HG03108 (cell line): Measurements from ENCODE around the gene SVEP1.
"Not testable (repeated sequence)": the region's sequence is repeated elsewhere in the genome, so short reads cannot be mapped to it uniquely, and the experiment has no call there.

ENCODE experiments used
- ATAC-seq: cut with Tn5 transposase; IDR thresholded peaks from one replicate; pipeline ENCODE4 v1.9.1; 2021; ENCODE audit warnings: moderate library complexity; ENCODE audit not compliant: unreplicated experiment

Gene SVEP1

DNA sequence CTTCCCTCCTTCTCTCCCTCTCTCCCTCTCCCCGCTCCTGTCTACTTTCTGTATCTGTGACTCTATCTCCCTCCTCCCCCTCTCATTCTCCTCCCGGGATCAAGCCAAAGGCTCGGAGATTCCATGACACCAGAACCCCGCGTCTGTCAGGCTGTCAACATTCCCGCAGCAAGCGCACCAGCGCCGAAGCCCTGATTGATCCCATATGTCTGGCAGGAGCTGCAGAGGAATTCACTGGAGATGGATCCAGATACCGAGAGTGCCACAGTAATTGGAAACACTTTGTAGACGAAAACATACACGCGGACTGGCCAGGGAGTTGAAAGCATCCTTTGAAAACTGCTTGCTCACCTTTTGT, 300 bp upstream of the SVEP1 start:
- ATAC-seq = no peak

DNA sequence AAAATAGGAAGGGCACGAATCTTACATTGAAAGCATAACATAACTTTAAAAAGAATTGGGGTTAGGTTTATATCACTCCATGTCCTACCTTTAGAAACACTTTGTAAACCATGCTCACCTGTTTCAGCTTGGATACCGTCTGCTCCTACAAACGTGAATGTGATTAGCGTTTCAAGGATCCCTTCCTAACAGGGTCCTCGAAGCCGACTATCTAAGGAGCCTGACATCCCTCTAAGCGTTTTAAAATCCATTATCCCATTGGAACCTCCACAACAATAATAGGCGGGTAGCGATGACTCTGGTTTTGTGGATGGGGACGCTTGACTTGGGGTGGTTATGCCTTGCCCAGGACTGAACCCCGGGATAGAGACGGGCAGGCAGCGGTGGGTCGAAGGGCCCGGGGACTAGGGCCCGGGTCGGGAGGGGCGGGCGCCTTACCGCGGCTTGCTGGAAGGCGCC, 937 bp downstream of the SVEP1 start:
- no peak for ATAC-seq

DNA sequence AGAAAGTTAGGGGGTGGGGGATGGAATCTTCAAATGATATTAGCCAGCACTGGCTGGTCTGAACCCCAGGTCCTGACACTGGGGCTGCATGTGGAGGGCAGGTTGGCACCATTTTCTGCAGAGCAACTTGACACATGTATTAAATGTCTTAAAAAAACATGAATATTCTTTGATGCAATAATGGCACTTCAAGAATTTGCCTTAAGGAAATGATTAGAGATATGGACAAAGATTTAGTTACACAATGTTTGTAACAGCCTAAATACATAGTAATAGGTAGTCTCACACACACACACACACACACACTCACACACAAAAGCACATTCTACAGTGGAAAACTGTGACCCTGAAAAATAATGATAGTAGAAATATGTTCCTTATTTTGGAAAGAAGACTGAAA, 3.6 kb downstream of the SVEP1 start:
- ATAC-seq = no peak

DNA sequence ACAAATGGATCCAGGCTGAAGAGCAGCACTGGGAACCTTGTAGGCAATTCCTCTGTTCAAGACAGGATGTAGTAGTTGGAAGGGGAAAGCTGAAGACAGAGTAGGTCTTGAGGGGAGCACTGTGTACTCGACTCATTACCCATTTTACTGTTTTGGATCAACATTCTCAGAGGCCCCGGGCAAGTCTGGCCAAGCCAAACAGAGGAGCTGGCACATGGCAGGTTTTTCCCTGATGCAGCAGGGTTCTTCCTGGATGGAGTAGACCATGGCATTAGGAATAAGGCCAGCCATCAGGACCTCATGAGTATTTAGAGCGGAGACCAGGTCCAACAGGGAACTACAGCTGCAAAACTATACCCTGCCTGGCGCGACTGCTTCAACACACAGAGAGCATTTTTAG, 4.4 kb downstream of the SVEP1 start:
- no peak for ATAC-seq

DNA sequence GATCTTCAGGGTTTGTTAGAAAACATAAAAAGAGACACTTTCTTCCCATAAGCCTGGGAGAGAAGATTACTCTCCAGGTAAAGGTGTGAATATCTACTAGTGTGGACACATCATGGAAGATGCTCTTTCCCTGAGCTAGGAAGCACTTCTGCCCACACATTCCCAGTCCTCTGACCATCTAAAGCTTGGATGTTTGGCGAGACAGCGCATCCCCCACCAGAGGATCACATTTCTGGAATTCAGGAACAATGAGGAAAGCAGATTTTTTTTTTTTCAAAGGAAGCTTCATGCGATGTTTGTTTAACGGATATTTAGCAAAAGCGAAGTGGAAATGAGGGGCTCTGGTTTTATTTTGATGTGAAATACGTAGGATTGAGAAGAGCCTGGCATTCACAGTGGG, 6.2 kb downstream of the SVEP1 start:
- ATAC-seq = no peak

DNA sequence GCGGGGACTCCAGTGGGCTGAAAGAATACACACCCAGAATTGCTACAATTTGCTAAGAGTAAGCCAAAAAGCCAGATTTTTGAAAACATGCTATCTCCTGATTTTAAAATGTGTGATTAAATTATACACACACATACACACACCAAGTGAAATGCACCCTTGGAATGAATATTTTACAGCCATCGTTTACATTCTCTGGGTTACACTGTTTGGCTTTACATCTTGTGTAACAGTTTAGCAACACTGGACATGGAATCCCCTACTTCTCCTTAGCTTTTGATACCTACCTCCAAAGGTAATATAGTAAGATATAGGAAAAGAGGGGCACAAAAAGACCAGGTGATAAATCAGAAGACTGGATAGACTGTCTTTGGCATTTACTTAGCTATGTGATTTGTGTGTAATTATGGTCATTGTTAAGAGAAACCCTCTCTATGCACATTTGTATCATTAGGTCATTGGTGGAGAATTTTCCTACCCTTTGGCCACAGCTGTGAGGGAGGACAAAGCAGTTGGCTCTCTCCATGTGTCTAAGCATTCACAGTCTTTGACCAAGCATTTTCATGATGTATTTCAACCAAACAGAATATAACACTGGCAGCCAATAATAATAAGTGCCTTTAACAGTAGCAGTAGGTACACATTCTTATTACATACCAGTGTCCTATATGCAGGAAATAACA, 7.6 kb downstream of the SVEP1 start:
- ATAC-seq = no peak

DNA sequence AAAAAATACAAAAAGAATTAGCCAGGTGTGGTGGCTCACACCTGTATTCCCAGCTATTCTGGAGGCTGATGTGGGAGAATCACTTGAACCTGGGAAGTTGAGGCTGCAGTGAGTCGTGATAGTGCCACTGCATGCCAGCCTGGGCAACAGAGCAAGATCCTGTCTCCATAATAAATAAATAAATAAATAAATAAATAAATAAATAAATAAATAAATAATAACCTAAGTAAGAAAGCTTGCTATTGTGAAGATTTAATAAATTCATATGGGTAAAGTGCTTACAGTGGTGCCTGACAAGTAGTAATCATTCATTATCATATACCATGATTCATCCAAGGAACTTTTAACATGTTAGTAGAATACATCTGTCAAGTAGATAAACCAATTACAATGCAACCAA, 13.4 kb downstream of the SVEP1 start:
- ATAC-seq = no peak

DNA sequence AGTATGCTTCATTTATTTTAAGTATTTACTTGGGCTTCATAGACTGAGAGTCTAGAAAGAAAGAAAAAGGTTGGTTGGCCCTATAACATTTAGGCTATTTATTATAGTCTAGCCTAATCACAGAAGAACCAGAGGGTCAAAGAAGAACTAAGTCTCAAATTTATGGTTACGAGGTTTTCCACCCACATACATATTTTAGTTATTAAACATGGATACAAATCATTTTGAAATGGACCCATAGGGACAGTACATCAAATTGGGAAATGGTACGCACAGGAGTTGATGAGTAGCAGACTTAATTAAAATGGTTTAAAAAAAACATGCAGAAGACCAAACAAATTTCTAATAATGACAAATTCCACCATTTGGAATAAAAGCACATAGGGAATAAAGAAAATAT, 17.7 kb downstream of the SVEP1 start:
- ATAC-seq = no peak

DNA sequence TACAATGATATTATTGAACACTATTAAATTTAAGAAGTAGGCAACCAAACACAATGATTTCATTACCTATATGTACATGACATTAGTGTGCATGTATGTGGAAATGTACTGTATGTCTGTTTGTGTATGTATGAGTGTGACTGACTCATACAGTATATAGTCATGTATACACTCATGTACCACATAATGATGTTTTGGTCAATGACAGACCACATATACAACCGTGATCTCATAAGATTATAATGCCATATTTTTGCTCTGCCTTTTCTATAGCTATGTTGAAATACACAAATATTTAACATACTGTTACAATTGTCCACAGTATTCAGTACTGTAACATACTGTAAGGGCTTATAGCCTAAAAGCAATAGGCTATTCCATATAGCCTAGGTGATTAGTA, 19.7 kb downstream of the SVEP1 start:
- no peak for ATAC-seq

DNA sequence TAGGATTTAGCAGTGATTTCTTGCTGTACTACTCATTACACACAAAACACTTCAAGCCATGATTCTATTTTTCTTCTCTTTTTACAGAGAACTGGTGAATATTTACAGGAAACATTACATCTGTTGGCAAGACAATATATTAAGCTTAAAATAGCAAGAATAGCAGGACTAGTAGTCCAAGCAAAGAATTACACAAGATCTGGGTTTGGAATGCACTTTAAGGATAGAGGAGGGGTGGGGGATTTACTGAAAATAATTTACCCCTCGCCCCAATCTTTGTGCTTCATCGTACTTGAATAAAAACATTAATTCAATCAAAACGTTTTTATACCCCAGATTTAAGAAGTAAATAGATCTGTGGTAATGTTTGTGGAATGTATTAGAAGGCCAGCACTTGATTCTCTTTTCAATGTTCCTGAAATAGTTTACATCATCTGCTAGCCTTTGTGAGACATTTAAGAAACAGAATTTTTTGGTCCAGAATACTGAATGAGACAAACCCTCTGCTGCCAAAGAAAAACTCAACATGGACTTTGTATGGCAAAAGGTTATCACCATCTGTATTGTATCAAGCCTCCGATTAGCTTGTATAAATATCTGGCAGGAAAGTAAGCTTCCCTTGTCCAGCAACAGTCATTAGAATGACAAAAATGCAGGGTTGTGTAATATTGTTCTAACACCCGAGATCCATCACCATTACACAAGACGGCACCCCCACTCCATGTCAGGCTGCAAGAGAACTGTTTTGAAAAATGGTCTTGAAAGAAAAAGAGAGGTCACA, 23.8 kb downstream of the SVEP1 start:
- no peak for ATAC-seq

DNA sequence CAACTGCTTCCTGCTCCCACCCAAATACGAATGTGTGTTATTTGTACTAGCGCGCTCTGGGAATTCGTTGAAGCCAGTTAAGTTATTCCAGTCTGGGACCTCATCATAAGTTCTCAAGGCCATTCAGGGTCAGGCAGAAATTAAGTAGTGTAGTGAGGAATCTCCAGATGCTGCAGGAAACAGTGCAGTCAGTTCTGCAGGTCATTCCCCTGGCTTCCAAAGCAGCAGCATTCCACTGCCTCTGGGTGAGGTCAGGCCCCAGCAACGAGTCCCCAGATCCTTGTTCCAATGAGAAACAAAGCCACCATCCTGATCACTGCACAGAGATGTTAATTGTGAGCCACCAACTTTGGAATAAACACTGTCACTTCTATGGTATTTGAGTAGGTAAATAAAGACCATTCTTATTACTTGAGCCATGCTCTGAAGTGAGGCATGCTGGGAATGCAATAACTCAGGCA, 33.1 kb downstream of the SVEP1 start:
- no peak for ATAC-seq

DNA sequence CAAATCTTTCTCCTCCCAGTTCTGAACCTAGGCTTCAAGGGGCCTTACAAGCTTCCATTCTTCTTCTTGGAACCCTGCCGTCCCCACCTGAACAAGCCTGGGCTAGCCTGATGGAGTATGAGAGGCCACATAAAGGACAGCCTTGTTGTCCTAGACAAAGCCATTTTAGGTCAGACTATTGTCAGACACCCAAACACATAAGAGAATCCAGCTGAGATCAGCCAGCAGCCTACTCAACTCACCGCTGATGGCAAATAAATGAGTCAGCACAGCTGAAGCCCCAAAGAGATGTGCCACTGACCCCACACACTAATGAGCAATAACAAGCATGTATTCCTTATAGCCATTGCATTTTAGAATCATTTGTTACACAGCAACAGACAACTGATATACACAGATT, 33.8 kb downstream of the SVEP1 start:
- no peak for ATAC-seq

DNA sequence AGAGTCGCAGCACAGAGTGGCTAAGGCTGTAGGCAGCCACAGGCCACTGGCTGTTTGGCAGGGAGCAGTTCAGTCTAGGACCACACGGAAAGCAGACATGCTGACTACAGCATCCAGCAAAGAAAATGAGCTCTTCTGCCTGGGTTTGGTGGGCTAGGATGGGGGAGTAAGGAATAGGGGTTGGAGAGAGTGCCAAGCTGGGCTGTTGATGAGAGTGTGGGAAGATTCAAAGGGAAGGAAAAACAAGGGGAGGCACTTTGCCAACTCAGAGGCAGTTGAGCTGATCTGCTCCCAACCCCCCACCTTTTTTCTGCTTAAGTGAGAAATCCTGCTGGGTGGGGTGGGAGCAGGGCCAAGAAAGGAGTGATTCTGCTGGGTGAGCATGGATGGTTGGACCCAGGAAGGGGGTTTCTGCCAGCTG, 35.9 kb downstream of the SVEP1 start:
- ATAC-seq = no peak

DNA sequence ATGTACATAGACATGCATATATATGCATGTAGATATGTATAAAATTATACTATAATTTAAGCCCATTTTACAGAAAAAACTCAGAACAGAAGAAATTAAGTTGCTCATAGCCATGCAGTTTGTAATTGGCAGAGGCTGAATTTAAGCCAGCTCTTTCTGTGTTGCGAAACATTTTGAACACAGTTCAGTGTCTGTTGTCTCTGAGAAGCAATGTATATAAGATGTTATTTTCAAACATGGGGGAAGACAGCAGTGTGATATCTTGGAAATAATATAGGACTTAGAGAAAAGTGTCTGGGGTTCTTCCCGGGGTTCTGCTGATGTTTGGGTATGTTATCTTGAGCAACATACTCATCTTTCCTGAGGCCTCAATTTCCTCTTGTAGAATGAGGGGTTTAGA, 37.6 kb downstream of the SVEP1 start:
- ATAC-seq = no peak

DNA sequence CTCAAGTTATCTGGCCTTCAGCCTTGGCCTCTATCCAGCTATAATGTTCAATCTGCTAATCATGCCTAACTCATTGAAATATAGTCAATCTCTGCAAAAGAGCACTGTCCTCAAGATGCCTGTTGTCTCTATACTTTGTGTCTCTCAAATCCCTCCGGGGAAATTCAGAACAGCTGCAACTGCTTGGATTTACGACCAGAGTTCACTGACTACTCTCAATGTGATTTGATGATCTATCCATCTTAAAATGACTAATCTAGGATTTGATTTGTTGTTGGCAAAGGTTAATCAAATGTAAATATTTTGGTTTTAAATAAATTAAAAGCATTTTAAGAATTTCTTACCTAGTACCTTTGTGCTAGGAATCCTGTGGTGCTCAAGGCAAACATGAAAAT, 40.9 kb downstream of the SVEP1 start:
- ATAC-seq = no peak

DNA sequence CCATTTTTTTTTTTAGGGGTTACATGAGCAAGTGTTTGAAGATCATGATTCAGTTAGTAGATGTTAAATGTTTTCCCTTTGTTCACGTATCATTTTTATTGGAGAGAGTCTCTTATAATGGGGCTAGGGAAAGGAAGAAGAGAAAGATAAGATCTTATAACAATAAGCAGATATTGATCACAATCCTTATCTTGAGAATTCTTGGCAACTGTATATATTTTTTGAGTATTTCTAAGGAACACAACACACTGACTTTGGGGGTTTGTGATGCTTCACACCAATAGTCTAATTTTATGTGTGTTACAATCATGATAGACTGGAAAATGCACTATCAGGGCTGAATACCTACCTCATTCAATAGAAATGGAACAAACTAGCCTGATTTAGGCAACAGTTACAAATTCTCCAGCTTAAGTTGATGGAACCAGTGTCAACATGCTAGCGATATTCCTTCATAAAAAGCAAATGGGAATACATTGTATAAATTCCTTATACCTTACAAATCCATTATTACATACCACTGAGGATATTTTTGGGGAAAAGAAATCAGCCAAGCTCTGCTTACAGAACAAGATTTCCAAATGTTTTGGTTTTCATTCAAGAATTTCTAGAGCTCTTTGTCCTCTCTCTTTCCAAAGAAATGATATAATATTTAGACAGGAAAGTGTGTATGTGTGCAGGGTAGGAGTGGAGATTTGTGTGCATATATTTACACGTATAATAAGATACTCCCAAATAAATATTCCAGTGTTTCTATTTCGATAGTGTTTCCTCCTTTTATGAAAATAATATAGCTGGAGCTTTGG, 41.5 kb downstream of the SVEP1 start:
- ATAC-seq = no peak

DNA sequence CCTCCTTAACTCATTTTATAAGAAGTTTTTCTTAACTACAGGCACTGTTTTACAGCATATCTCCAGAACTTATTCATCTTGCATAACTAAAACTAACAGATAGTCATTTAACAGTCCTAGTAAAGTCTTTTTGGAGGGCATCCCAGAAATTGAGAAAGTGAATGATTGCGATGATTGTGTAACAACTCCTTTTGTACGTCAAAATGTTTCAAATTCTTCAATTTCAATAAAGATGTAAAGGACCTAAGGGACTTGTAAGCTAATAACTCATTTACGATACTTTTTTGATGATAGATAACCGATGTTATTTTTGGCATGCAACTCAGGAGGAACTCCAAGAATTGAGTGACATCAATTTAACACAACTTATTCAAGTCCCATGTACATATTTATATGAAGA, 42.7 kb downstream of the SVEP1 start:
- no peak for ATAC-seq

DNA sequence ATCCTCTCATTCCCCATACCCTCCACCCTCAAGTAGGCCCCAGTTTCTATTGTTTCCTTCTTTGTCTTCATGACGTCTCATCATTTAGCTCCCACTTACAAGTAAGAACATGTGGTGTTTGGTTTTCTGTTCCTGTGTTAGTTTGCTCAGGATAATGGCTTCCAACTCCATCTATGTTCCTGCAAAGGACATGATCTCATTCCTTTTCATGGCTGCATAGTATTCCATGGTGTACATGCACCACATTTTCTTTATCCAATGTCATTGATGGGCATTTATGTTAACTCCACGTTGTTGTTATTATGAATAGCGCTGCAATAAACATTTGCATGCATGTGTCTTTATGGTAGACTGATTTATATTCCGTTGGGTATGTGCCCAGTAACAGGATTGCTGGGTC, 45.4 kb downstream of the SVEP1 start:
- not testable (repeated sequence) for ATAC-seq

DNA sequence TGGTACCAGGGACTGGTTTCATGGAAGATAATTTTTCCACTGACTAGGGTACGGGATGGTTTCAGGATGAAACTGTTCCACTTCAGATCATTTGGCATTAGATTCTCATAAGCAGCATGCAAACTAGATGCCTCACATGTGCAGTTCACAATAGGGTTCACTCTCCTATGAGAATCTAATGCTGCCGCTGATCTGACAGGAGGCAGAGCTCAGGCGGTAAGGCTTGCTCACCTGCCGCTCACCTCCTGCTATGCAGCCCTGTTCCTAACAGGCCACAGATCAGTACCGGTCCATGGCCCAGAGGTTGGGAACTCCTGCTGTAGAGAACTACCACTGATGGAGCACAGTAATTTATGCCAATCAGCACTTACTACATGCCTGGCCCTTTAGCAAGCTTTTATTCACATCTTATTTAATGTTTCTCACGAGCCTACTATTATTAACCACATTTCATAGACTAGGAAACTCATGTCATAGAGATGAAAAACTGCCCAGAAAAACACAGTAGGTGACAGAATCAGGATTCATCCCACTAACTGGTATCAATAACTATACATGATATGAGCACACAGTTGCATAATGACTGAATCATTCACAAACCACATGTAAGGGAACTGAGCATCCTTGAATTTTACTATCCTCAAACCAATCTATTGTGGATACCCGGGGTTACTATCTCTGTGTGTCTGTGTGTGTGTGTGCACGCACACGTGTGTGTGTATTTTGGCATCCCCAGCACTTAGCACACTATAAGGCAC, 46.5 kb downstream of the SVEP1 start:
- no peak for ATAC-seq

DNA sequence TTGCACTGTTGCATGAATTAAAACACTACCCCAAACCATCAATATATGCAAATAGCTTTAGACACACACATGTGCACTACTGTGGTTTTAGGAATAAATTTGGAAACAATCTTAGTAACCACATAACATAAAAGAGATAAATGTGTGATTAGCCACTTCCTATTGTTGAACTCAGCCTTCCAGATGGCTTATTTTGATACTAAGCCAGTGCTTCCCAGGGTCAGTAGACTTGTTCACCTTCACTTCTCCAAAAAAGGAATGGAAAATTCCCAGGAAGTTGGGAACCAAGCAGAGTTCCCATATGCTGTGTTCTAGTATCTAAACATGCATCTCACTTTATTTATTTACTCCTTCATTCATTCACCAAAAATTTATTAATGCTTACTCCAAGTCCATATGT, 47.8 kb downstream of the SVEP1 start:
- ATAC-seq = no peak

DNA sequence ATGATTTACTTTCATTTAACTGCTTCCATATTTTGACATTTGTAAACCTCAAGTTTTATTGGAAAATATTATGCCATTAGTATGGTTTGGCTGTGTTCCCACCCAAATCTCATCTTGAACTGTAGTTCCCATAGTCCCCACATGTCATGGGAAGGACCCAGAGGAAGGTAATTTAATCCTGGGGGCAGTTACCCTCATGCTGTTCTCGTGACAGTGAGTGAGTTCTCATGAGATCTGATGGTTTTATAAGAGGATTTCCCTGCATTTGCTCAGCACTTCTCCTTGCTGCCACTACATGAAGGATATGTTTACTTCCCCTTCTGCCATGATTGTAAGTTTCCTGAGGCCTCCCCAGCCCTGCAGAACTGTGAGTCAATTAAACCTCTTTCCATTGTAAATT, 48.3 kb downstream of the SVEP1 start:
- ATAC-seq = not testable (repeated sequence)
